Mesodermal cell (in vitro differentiated cells): ENCODE measurements around the gene ZFYVE21.

Source experiments
- H3K27ac ChIP-seq: 2 replicates; pipeline ENCODE4 v1.7.0; 2013; ENCODE audit warnings: mild to moderate bottlenecking, low read depth, low read length, moderate library complexity; ENCODE audit not compliant: severe bottlenecking
- H3K36me3 ChIP-seq: 2 replicates; pipeline ENCODE4 v1.7.1; 2013; ENCODE audit warnings: mild to moderate bottlenecking, low read length, moderate library complexity; ENCODE audit not compliant: control insufficient read depth, insufficient read depth
- H3K4me1 ChIP-seq: one replicate; pipeline ENCODE4 v1.7.1; 2013; ENCODE audit warnings: mild to moderate bottlenecking, low read length; ENCODE audit not compliant: insufficient read depth, control insufficient read depth, poor library complexity, severe bottlenecking
- H3K4me3 ChIP-seq: 2 replicates; pipeline ENCODE4 v1.7.0; 2013; ENCODE audit warnings: low read length, control low read depth, mild to moderate bottlenecking; ENCODE audit not compliant: insufficient read depth, poor library complexity, severe bottlenecking; ENCODE audit errors: extremely low read depth
- H3K9me3 ChIP-seq: 2 replicates; pipeline ENCODE4 v1.7.1; 2013; ENCODE audit warnings: mild to moderate bottlenecking, low read length, moderate library complexity; ENCODE audit not compliant: control insufficient read depth
- WGBS, 2 experiments: methylation state at CpG; one replicate each; pipeline ENCODE4 v1.1.5; 2013; ENCODE audit warnings: missing lambda C conversion rate in 2 of 2; ENCODE audit not compliant: insufficient coverage in 2 of 2; 5-methylcytosine and 5-hydroxymethylcytosine counted together

ZFYVE21 gene

GRCh38 chr14:103707329-103708263 lies 8.0 kb upstream of the ZFYVE21 start:
- 96 to 97% methylated on average over 27 to 29 of the region's 29 CpGs for WGBS, 2 experiments
- H3K9me3 ChIP-seq: no peaks in the 10 kb centered on the region
- no peak overlapping the region for H3K27ac ChIP-seq
- H3K4me1 ChIP-seq: peaks cover 9% of the 10 kb centered on the region
- H3K36me3 ChIP-seq: peaks cover 74% of the 10 kb centered on the region
- no peak overlapping the region for H3K4me3 ChIP-seq

GRCh38 chr14:103708750-103709187 lies 6.8 kb upstream of the ZFYVE21 start:
- Histone ChIP-seq H3K9me3 (no peaks in the 10 kb centered on the region), H3K27ac (no peak overlapping the region), H3K36me3 (peaks cover 66% of the 10 kb centered on the region), H3K4me1 (peaks cover 7% of the 10 kb centered on the region), H3K4me3 (no peak overlapping the region)
- WGBS, 2 experiments: 88 to 98% methylated on average over 18 of the region's 18 CpGs

- Histone ChIP-seq H3K27ac (no peak overlapping the region), H3K36me3 (peaks cover 60% of the 10 kb centered on the region), H3K9me3 (no peaks in the 10 kb centered on the region), H3K4me1 (peaks cover 7% of the 10 kb centered on the region), H3K4me3 (no peak overlapping the region)
- 99% methylated on average over 9 to 13 of the region's 15 CpGs for WGBS, 2 experiments
Measured at GRCh38 chr14:103709814-103710213, 5.8 kb upstream of the ZFYVE21 start.

GRCh38 chr14:103710771-103711377 lies 4.7 kb upstream of the ZFYVE21 start:
- Histone ChIP-seq H3K9me3 (no peaks in the 10 kb centered on the region), H3K36me3 (peaks cover 50% of the 10 kb centered on the region), H3K27ac (no peak overlapping the region), H3K4me3 (no peak overlapping the region), H3K4me1 (peaks cover 7% of the 10 kb centered on the region)
- 57 to 70% methylated on average over 2 to 3 of the region's 9 CpGs for WGBS, 2 experiments

- H3K36me3 ChIP-seq: peaks cover 42% of the 10 kb centered on the region
- no peaks in the 10 kb centered on the region for H3K9me3 ChIP-seq
- no peak overlapping the region for H3K4me3 ChIP-seq
- peaks cover 7% of the 10 kb centered on the region for H3K4me1 ChIP-seq
- 94% methylated on average over 20 to 25 of the region's 27 CpGs for WGBS, 2 experiments
- H3K27ac ChIP-seq: no peak overlapping the region
Measured at GRCh38 chr14:103711516-103712431, 3.8 kb upstream of the ZFYVE21 start.

- Histone ChIP-seq H3K27ac (no peak overlapping the region), H3K9me3 (no peaks in the 10 kb centered on the region), H3K36me3 (peaks cover 38% of the 10 kb centered on the region), H3K4me3 (no peak overlapping the region), H3K4me1 (peaks cover 11% of the 10 kb centered on the region)
- 96 to 97% methylated on average over 17 to 24 of the region's 24 CpGs for WGBS, 2 experiments
Measured at GRCh38 chr14:103712633-103713247, 2.9 kb upstream of the ZFYVE21 start.

- H3K27ac ChIP-seq: no peak overlapping the region
- 91 to 93% methylated on average over 18 of the region's 18 CpGs for WGBS, 2 experiments
- no peak overlapping the region for H3K4me3 ChIP-seq
- H3K36me3 ChIP-seq: peaks cover 35% of the 10 kb centered on the region
- peaks cover 14% of the 10 kb centered on the region for H3K4me1 ChIP-seq
- no peaks in the 10 kb centered on the region for H3K9me3 ChIP-seq
Measured at GRCh38 chr14:103713304-103714062, 2.1 kb upstream of the ZFYVE21 start.

GRCh38 chr14:103714063-103714724 lies 1.4 kb upstream of the ZFYVE21 start:
- Histone ChIP-seq H3K4me1 (peaks cover 18% of the 10 kb centered on the region), H3K9me3 (no peaks in the 10 kb centered on the region), H3K4me3 (peak overlapping the region; percentile 63), H3K27ac (no peak overlapping the region), H3K36me3 (peaks cover 29% of the 10 kb centered on the region)
- 83 to 84% methylated on average over 13 to 15 of the region's 16 CpGs for whole genome bisulfite sequencing, 2 experiments

GRCh38 chr14:103716091-103716801 lies 636 bp downstream of the ZFYVE21 start:
- 3 to 5% methylated on average over 40 to 59 of the region's 72 CpGs for WGBS, 2 experiments
- Histone ChIP-seq H3K36me3 (peaks cover 23% of the 10 kb centered on the region), H3K27ac (no peak overlapping the region)

More at GRCh38 chr14:103716091-103716801, 636 bp downstream of the ZFYVE21 start:
- Histone ChIP-seq H3K9me3 (no peaks in the 10 kb centered on the region), H3K4me3 (peak overlapping the region; percentile 67), H3K4me1 (peaks cover 14% of the 10 kb centered on the region)
